Sigmoid colon (tissue), 7 donors: ENCODE data around the gene SULT1C4. TPM values are rescaled to one million over a fixed set of nuclear protein-coding genes. Genes with fewer than 3 reads are reported as not detected.

Experiments
- DNase-seq: peaks from one replicate; pipeline ENCODE4 v3.0.0-alpha.2; 2019
- H3K27ac ChIP-seq, 4 donors: fragments of 200-600 bp; sonication (generic); one replicate each; pipeline ENCODE4 v1.5.1; 2016 to 2019; ENCODE audit warnings: mild to moderate bottlenecking in 1 of 4
- H3K27me3 ChIP-seq, 3 donors: fragments of 200-600 bp; sonication (generic); one replicate each; pipeline ENCODE4 v1.5.1; 2019; ENCODE audit warnings: mild to moderate bottlenecking in 1 of 3
- H3K36me3 ChIP-seq, 4 donors: fragments of 200-600 bp; sonication (generic); one replicate each; pipeline ENCODE4 v1.5.1; 2016 to 2019
- H3K4me1 ChIP-seq, 4 donors: fragments of 200-600 bp; sonication (generic); one replicate each; pipeline ENCODE4 v1.5.1; 2017 to 2019
- H3K4me3 ChIP-seq, 4 donors: fragments of 200-600 bp; sonication (generic); one replicate each; pipeline ENCODE4 v1.5.1; 2017 to 2019; ENCODE audit warnings: mild to moderate bottlenecking in 2 of 4, moderate library complexity in 1 of 4
- H3K9me3 ChIP-seq, 4 donors: fragments of 200-600 bp in 3 of 4; sonication (generic) in 3 of 4; one replicate each; pipeline versions ENCODE4 v1.5.1 to v1.6.1; 2013 to 2019
- EP300 ChIP-seq, 4 donors: sonication (generic); formaldehyde crosslinking; IDR thresholded peaks; one replicate each; pipeline ENCODE4 v1.6.1; 2017; ENCODE audit warnings: antibody characterized with exemption in 4 of 4
- POLR2A ChIP-seq, 2 donors: fragments of 450-650 bp; IDR thresholded peaks; one replicate each; pipeline ENCODE4 v1.6.1; 2016; ENCODE audit warnings: antibody characterized with exemption in 2 of 2, mild to moderate bottlenecking in 2 of 2, moderate library complexity in 2 of 2
- POLR2AphosphoS5 ChIP-seq, 4 donors: sonication (generic); formaldehyde crosslinking; IDR thresholded peaks; one replicate each; pipeline ENCODE4 v1.6.1; 2017; ENCODE audit warnings: antibody characterized with exemption in 4 of 4
- WGBS, 2 donors: extraction: QIAGEN DNeasy Blood & Tissue Kit; methylation state at CpG; one replicate each; pipeline ENCODE4 v1.1.7; 2013; 5-methylcytosine and 5-hydroxymethylcytosine counted together
- intact Hi-C: fragments of 100-400 bp; cut with DNase I; formaldehyde crosslinking; loops from one replicate; pipeline ENCODE4 v1.15.1; 2023
- polyA plus RNA-seq, 3 donors: library from polyadenylated mRNA; stranded (reverse); fragments of 200-250 nt; gene quantifications; one replicate each; pipeline ENCODE4 v1.2.3, GENCODE V29; 2013
- total RNA-seq, 4 donors: library from RNA; depleted of rRNA; stranded (reverse); fragments of >200 nt; gene quantifications; one replicate each; pipeline ENCODE4 v1.1.0, GENCODE V29; 2016
- TF ChIP-seq, protein P1 (sequence below), 4 experiments: fragments of 450-650 bp in 3 of 4; fragments of 200-600 bp in 1 of 4; IDR thresholded peaks; one replicate each; pipeline ENCODE4 v1.5.1; 2016 to 2019; ENCODE audit warnings: antibody characterized with exemption in 4 of 4, mild to moderate bottlenecking in 3 of 4, moderate library complexity in 2 of 4
- donor health status: healthy with polysubstance abuse.
- donor health status: Bipolar disorder and iron deficiency.
- donor health status: healthy.

Gene SULT1C4
- total and polyA plus RNA-seq, 7 donors = 0.60 to 7.2 (median 3.1) TPM; not detected in 1

DNA sequence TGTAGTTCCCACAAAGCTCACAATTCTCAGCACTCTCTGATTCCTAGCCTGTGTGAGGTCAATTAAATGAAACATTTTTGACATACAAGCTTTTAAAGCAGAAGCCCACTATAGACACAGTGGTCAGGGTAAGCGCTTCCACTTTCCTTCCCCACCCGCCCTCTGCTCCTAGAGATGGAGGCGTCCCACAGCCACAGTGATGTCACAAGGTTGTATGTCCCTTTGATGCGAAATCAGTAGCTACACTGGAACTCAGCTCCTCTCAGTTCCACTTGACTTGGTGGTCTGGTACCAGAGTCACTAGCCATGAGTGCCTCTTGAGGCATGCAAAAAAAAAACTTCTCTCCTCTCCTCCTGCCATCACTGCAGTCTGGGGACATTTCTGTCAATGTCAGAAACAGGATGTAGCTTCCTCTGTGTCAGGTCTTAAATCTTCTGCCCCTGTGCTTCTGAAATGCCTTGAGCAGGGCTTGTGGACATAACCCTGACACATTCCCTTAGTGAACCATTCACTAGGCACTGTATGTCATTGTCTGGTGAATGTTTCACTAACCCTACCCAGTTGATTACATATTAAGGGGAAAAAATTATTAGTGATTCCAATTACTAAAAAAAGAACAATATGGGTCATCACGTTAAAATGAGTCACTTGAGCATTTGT is 7.8 kb downstream of the SULT1C4 start:
- H3K9me3 ChIP-seq = no peaks in the 10 kb centered on the region
- no peak overlapping the region for H3K27ac ChIP-seq
- no peaks in the 10 kb centered on the region for H3K4me1 ChIP-seq
- no peaks in the 10 kb centered on the region for H3K36me3 ChIP-seq
- H3K4me3 ChIP-seq = no peak overlapping the region
- TF ChIP-seq POLR2AphosphoS5 (IDR thresholded peaks at IDR 0.05) = no peak
- TF ChIP-seq, protein P1, sequence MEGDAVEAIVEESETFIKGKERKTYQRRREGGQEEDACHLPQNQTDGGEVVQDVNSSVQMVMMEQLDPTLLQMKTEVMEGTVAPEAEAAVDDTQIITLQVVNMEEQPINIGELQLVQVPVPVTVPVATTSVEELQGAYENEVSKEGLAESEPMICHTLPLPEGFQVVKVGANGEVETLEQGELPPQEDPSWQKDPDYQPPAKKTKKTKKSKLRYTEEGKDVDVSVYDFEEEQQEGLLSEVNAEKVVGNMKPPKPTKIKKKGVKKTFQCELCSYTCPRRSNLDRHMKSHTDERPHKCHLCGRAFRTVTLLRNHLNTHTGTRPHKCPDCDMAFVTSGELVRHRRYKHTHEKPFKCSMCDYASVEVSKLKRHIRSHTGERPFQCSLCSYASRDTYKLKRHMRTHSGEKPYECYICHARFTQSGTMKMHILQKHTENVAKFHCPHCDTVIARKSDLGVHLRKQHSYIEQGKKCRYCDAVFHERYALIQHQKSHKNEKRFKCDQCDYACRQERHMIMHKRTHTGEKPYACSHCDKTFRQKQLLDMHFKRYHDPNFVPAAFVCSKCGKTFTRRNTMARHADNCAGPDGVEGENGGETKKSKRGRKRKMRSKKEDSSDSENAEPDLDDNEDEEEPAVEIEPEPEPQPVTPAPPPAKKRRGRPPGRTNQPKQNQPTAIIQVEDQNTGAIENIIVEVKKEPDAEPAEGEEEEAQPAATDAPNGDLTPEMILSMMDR (IDR thresholded peaks at IDR 0.05) = no peak
- no peak for TF ChIP-seq EP300 (IDR thresholded peaks at IDR 0.05)
- TF ChIP-seq POLR2A (IDR thresholded peaks at IDR 0.05) = no peak
- no peak for DNase-seq
- WGBS, 2 donors = 79 to 83% methylated on average over 5 of the region's 5 CpGs
- intact Hi-C loops = no loop called here
- H3K27me3 ChIP-seq = no peaks in the 10 kb centered on the region

DNA sequence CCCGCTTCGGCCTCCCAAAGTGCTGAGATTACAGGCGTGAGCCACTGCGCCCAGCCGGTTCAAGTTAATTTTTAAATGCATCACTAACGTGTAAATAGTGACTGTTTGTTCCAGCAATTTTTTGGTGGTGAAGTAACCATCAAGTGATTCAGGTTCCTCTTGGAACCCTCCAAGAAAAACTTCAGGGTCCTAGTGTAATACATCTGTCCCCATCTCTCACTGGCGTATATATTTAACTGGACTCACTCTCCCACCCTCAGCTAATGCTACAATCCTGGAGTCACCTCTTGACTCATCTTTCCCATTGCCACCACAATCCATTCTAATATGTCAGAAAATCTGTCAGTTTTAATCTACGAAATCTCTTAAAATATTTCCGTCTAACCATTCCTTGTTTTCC is 10.3 kb downstream of the SULT1C4 start:
- TF ChIP-seq EP300 (IDR thresholded peaks at IDR 0.05) (no peak), POLR2A (IDR thresholded peaks at IDR 0.05) (no peak), POLR2AphosphoS5 (IDR thresholded peaks at IDR 0.05) (no peak)
- TF ChIP-seq, protein P1 (IDR thresholded peaks at IDR 0.05) = no peak
- Histone ChIP-seq H3K9me3 (peaks cover 0 to 6% (median 0%) of the 10 kb centered on the region in 4 donors), H3K27me3 (no peaks in the 10 kb centered on the region), H3K36me3 (no peaks in the 10 kb centered on the region), H3K27ac (no peak overlapping the region), H3K4me3 (no peak overlapping the region), H3K4me1 (no peaks in the 10 kb centered on the region)
- intact Hi-C loops = no loop called here
- 79 to 81% methylated on average over 9 of the region's 9 CpGs for WGBS, 2 donors
- no peak for DNase-seq

DNA sequence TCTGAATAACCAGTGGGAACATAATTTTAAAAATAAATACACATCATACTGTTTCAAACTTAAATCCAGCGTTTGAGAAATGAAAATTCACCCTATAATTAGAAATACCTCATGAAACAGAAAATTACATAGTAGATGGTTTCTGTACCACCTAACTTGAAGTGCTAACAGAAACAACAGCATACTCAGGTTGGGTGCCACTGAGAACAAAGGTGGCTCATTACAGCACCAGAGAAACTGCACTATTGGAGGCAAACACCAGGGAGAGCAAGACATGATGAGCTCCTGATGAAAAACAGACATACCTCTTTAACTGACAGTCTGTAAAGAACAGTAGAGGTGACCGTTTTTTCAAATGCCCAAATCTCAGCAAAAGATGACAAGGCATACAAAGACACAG is 12.6 kb downstream of the SULT1C4 start:
- TF ChIP-seq POLR2A (IDR thresholded peaks at IDR 0.05) = no peak
- TF ChIP-seq, protein P1 (IDR thresholded peaks at IDR 0.05) = no peak
- no peak for TF ChIP-seq POLR2AphosphoS5 (IDR thresholded peaks at IDR 0.05)
- no peaks in the 10 kb centered on the region for H3K4me1 ChIP-seq
- no peak for DNase-seq
- H3K27me3 ChIP-seq = no peaks in the 10 kb centered on the region
- peaks cover 0 to 12% (median 0%) of the 10 kb centered on the region in 4 donors for H3K9me3 ChIP-seq
- WGBS, 2 donors = 87 to 89% methylated on average over 2 of the region's 2 CpGs
- no peaks in the 10 kb centered on the region for H3K36me3 ChIP-seq
- no peak overlapping the region for H3K4me3 ChIP-seq
- H3K27ac ChIP-seq = no peak overlapping the region
- intact Hi-C loops = no loop called here

DNA sequence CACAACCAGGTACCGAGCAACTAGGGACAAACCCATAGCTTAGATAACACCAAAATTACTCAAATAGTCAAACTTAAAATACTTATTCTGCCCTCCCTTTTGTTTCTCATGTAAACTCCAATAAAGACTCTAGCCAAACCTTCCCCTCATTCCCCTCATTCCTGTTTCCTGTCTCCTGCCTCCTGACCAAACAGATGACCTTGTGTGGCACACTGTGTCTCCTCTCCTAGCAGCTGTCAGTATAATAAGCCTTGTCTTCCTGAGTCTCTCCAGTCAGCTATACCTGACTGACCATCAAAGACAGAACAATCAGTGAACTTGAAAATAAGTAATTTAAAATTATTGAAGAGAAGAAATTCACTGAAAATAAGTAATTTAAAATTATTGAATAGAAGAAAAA is 14.3 kb downstream of the SULT1C4 start:
- WGBS, 2 donors = 87 to 94% methylated on average over 1 of the region's 1 CpG
- intact Hi-C loops = no loop called here

More for the DNA sequence above, 14.3 kb downstream of the SULT1C4 start:
- Histone ChIP-seq H3K36me3 (no peaks in the 10 kb centered on the region), H3K9me3 (peaks cover 0 to 12% (median 0%) of the 10 kb centered on the region in 4 donors), H3K4me1 (no peaks in the 10 kb centered on the region), H3K4me3 (no peak overlapping the region), H3K27ac (no peak overlapping the region), H3K27me3 (no peaks in the 10 kb centered on the region)
- no peak for DNase-seq
- no peak for TF ChIP-seq EP300 (IDR thresholded peaks at IDR 0.05)
- TF ChIP-seq, protein P1 (IDR thresholded peaks at IDR 0.05) = no peak
- TF ChIP-seq POLR2A (IDR thresholded peaks at IDR 0.05) = no peak
- no peak for TF ChIP-seq POLR2AphosphoS5 (IDR thresholded peaks at IDR 0.05)
